Hindlimb muscle (tissue), 1 donor: Measurements from ENCODE around the gene BACE2. TPM values are rescaled to one million over a fixed set of nuclear protein-coding genes. Genes with fewer than 3 reads are reported as not detected.
"Not testable (repeated sequence)": the region's sequence is repeated elsewhere in the genome, so short reads cannot be mapped to it uniquely, and the experiment has no call there.

Experiments used
- DNase-seq: peaks from one replicate; pipeline ENCODE4 v3.0.0-alpha.2; 2013
- polyA plus RNA-seq: library from polyadenylated mRNA; unstranded; fragments of 120-200 nt; gene quantifications from one replicate; pipeline ENCODE4 v1.2.1, GENCODE V29; 2013; ENCODE audit not compliant: insufficient read length

The BACE2 gene
- polyA plus RNA-seq, 1 donor, result 34.3 TPM

DNA sequence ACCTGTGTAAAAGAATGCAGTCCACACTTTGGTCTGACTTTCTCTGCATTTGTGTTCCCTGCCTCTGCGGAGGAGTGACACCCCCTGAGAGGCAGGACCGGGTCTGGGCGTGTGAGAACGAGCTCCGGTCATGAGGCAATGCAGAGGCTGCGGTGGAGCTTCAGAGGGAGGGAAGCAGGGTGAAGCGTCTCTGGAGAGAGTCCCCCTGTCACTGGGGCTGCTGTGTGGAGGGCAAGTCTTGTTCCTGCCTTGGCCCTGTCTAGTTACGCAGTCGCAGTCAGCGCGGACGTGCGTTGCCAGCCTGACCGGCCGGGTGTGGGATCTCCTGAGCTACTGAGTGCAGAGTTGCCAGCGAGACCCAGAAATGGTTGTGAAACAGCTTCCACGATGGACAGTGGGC lies 48.5 kb downstream of the BACE2 start:
- DNase-seq, result no peak

DNA sequence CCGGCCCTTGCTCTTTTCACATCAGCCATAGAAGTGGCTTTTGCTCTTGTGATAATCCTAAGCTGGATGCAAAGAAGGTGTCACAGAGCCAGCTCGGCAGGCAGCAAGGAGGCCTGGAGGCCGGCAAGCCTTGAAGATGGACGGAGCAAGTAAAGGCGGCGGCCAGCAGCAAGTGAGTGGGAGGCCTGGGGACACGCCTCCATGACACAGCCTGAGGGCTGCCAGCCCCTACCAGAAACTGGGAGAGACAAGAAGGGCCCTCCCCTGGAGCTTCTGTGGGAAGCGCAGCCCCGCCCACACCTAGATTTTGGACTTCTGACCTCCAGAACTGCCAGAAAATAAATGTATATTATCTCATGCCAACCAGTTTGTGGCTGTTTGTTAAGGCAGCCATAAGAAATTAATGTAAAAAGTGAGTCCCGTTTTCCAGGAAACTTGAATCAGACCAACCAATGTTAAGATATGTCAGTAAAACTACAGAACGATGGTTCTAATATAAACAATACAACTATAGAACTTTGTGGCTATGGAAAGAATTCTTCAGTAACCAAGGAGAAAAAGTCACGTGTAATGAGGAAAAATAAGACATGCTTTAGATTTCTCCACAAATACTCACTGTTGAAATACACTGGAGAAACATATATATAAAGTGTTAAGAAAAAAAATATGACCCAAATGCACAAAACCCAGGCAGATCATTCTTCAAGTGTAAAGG lies 49.9 kb downstream of the BACE2 start:
- peak; percentile 51 for DNase-seq

DNA sequence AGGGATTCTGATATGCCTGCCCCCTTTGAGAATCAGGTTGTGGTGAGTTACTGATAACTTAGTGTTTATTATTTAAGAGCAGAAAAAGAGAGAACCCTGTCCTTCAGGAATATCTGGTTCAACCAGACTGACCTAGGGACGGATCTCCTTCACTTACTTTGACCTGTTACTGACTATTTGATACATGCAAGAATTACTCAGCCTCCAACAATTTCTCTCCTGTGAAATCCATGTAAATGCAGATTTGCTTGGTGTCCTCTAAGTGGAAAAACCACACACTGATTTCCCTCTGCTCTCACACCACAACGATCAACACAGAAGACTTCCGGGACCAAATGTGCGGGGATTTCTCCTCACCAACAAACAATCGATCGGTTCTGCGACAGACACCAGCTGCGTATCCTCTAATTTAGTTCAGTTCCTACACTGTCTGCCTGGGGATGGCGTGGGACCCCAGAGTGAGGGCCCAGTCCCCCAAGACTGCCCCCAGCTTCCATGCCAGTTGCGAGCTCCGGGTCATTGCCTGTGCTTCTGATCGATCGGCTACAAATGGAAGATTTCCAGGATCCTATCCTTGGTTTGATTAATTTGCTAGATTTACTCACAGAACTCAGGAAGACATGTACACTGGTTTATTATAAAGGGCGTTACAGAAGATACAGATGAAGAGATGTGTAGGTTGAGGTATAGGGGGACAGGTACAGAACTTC lies 51.7 kb downstream of the BACE2 start:
- DNase-seq, result no peak

DNA sequence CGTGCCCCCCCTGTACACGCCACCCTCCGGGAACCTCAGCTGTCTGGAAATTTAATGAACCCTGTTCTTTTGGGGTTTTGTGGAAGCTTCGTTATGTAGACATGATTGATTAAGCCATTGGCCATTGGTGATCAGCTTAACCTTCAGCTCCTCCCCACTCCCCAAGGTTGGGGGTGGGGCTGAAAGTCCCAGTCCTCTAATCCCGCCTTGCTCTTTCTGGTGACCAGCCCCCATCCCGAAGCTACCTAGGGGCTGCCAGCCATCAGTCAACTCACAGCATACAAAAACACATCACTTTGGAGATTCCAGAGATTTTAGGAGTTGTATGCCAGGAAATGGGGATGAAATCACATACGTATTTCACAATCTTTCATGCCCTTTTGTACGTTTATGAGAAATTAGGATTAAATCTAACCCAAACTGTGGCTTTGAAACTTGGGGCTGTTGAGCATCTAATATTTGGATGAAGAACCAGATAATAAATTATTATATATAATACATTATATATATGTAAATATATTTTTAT lies 52.3 kb downstream of the BACE2 start:
- DNase-seq, result no peak

DNA sequence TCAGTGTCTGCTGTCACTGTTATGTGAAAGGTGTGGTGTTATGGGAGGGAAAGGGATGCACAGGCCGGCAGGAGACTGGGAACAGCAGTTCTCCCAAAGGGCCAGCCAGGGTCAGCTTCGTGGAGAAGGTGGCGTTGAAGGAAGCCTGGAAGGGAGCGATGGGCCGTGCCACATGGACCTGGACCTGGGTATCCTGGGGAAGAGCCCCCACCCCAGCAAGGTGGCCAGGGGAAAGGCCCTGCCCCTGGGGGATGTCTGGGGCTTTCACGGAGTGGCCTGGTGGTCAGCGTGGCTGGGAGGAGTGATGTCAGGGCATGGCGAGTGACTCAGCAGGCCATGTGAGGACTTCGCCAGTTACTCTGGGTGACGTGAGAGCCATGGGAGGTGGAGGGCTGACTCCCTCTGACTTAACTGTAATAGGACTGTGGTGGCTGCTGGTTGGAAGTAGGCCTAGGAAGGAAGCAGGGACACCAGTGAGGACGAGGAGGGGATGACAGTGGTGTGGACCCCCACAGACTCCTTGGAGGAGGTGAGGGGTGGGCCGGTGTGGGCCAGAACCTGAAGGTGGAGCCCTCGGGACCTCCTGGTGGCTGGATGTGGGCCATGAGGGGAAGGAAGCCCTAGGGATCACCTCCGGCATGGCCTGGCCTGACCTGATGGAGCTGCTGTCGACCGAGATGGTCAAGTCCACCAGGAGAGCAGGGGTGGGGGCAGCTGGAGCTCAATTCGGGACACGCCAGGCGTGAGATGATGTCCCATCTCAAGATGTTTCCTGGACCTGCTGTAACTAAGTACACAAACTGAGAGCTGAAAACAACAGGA lies 54.5 kb downstream of the BACE2 start:
- DNase-seq, result no peak

DNA sequence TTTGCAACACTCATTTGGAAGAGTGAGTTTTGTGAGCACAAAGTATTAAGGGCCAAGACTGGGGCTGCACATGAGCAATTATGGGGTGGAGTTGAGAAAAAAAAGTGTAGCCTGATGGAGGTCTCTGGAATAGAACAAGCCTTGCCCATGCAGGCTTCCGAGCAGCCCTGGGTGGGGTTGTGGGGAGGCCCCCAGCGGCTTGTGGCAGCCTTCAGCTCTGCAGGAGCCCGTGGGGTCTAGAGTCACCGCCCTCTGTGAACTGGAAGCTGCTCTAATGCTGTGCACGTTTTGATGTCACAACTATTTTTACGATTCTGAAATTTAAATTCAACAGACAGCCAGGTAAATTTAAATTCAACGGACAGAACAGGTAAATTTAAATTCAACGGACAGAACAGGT lies 58.9 kb downstream of the BACE2 start:
- DNase-seq, result no peak

DNA sequence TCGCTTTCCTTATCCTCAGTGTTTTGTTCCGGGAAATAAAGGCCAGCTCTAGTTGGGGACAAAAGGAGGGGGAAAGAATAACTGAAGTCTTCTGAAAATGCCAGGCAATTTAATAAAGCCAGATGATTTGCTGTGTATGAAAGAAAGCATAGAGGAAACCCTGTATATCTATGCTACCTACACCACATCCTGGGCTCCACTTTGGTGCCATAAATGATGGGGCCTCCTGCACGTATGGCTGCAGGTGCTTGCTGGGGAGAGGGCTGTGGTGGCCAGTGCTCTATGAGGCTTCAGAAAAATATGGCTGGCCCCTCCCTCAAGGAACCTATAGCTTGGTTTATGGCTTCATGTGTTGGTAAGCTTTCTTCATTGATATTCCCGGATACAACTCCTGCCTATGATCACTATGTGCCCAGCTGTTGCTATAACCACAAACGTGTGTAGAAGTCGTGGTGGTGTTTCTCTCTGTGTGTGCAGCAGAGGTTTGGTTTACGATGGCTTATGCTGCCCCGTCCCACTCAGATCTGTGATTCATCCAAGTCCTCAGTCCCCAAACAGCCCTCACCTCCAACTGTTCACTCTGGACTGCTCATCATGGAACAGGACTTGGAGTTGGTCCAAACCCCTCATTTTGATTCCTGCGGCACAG lies 59.5 kb downstream of the BACE2 start:
- DNase-seq, result no peak

DNA sequence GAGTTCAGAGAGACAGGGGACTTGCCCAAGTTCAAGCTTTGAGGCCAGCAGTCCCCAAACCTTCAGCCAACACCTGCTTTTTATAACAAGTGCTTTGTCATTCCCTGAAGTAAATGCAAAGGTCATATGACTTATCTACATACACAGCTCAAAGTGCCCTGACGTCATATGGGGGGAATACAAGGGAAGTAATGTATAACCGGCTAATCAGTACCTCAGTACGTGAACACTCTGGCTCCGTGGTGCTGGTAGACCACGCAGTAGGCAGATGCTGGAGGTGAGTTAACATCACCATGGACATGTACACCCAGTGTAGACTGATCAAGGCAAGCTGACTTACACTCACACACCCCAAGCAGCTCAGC lies 60.0 kb downstream of the BACE2 start:
- no peak for DNase-seq

DNA sequence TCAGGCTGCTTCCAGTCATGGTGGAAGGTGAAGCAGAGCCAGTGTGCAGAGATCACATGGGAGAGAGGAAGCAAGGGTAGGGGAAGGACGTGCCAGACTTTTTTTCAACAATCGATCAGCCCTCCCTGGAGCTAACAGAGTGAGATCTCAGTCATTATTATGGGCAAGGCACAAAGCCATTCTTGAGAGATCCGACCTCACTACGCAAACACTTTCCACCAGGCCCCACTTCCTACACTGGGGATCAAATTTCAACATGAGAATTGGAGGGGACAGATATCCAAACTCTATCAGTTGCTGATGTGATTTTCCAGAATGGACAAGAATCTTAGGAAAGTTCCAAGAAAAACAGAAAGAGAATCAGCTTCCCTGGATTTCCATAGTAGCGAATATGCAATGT lies 60.5 kb downstream of the BACE2 start:
- no peak for DNase-seq

DNA sequence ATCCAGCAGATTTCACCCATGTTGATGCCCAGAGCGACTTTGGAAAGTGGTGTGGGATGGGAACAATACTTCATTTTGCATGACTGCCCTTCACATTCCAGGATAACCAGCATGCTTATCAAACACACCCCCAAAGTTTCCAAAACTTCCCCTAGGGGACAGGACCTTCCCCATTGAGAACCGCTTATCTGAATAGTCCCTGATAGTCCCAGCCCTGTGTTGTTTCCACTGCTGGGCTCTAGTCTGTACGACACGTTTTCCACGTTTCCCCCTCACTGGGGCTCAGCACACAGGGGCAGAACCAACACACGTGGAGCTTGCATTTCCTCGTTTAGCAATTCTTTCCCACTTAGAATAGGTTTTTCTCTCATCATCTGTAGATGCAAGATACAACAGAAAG lies 61.0 kb downstream of the BACE2 start:
- no peak for DNase-seq

DNA sequence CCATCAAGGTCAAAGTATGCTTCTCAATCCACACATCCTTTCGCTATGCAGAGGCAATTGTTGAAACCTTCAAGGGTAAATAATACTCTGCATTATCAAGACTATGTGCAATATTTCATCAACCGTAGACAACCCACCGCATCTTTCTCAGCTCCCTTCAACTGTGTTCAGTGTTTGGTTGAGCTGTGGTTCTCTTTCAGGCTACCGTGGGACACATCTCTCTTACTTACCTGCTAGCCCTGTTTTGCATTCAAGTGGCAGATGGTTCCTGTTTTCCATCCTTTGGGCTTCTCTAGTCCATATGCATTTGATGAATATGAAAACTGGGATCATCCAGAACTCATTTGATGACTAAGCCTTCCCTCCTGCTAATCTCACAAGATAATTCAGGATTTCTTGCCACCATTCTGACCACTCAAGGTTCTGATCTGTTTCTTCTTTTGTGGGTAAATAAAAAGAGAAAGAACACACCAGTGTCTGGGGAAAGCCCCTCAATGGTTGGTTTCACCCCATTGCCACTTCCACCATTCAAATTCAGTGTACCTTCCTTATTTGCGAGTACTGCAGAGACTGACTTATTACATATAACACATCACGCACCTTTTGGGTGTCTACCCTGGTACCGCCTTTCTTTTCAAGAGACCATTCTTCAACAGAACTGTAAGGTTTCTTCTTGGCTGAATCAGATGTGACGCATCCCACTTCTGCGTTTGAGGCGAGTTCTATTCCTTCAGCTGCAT lies 61.7 kb downstream of the BACE2 start:
- DNase-seq, result no peak

DNA sequence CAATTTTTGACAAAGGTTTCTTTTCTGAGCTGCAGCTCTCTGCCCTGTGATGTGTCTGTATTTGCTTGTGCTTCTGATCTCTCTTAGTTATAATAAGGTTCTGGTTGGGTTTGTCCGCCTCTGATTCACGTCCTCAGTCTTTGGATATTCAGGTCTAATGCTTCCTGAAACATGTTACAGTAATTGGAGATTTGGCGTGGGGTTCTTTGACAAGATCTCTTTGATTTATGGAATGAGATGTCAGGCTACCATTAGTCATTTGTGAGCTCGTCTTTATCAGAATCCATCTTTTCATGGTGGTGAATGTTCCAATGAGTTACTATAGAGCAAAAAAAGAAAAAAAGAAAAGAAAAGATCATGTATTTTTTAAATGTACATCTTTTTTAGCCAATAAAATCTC lies 62.5 kb downstream of the BACE2 start:
- DNase-seq, result no peak

DNA sequence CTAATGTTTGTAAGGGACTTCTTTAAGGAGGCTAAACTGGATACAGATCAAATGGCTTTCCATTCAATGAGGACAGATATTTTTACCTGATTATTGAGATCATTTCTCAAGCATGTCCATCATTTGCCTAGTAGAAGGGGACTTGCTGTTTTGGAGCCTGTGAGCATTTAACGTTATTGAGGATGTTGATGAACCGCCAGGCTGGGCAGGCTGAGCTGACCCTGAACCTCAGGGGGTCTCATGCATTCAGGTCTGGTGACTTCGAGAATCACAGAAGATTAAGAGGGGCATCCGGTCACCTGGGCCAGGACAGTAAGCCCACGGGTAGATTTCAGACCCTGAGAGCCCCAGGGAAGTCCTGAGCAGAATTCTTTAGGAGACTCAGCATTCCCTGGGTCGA lies 63.1 kb downstream of the BACE2 start:
- DNase-seq, result no peak

DNA sequence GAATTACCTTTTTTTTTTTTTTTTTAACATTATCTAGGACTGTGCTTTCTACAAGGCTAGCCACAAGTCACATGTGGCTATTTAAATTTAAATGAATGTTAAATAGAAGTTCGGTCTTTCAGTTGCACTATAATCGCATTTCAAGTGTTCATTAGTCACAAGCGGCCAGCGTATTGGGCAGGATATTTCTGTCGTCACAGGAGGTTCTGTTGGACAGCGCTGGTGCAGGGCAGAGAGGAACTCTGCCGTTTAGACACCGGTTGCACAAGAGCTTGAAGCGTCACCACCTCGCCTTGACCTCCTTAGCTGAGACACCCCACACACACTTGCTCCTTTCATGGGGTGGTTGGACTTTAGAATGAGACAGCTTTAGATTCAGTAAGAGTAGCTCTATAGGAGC lies 64.1 kb downstream of the BACE2 start:
- no peak for DNase-seq

DNA sequence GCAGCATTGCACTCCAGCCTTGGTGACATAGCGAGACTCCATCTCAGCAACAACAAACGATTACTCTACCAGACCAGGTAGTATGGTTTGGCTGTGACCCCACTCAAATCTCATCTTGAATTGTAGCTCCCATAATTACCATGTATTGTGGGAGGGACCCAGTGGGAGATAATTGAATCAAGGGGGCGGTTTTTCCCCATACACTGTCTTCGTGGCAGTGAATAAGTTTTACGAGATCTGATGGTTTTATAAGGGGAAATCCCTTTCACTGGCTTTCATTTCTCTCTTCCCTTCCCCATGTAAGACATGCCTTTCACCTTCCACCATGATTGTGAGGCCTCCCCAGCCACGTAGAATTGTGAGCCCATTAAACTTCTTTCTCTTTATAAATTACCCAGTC lies 66.0 kb downstream of the BACE2 start:
- DNase-seq, result no peak

DNA sequence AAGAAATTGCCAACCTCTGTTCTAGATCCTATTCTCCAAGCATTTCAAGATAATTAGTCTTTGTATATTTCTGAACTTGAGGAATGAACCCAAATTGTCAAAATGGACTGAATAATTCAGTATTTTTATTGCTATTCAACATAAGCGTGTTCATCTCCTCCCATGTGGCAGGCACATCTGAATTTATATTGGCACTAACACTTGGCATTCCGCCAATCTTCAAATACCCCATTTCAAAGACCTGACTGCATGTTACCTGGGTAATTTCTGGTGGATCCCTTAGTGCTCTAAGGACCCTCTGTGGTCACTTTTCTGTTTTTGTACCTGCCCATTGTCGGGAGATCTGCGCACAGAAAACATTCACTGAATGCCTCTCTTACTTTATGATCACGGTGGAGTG lies 66.6 kb downstream of the BACE2 start:
- no peak for DNase-seq

DNA sequence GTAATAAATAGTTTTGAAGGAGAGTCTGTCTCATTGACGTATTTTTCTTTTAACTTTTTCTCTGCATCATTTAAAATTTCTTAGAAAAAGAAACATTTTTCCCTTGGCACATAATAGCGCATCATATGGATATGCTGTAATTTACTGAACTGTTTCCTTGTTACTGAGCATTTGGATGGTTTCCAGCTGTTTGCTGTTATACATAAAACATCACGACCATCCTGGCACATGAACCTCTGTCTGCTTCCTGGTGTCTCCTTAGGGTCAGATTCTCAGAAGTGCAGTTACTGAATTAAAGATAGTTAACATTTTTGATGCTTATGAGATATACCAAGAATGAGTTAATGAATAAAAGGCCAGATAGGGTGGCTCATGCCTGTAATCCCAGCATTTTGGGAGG lies 67.2 kb downstream of the BACE2 start:
- no peak for DNase-seq

DNA sequence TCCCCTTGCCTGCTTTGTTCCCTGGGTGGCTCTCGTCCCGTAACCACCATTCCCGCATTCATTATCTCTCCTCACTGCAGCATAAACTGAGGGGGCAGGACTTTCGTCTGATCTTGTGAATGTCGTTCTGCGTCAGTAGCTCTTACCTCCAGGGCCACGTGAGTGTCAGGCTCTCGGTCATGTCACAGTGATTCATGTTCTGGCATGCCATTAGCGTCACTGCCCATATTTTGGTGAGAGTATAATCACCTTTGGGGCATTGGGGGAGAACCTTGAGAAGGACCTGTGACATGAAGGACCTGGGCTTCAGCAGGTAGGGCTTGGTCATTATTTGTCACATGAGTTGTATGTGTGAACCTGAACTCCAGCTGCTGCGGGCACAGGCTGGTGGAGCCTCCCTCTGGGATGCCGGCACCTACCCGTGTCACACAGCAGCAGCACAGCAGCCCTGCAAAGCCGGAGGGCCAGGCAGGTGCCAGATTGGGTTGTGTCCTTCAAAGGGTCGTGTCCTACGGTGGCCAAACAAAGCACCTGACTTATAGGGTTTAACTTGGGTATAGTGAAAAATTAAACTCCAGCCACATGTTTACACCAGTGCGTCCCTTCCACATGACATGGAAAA lies 68.5 kb downstream of the BACE2 start:
- no peak for DNase-seq

DNA sequence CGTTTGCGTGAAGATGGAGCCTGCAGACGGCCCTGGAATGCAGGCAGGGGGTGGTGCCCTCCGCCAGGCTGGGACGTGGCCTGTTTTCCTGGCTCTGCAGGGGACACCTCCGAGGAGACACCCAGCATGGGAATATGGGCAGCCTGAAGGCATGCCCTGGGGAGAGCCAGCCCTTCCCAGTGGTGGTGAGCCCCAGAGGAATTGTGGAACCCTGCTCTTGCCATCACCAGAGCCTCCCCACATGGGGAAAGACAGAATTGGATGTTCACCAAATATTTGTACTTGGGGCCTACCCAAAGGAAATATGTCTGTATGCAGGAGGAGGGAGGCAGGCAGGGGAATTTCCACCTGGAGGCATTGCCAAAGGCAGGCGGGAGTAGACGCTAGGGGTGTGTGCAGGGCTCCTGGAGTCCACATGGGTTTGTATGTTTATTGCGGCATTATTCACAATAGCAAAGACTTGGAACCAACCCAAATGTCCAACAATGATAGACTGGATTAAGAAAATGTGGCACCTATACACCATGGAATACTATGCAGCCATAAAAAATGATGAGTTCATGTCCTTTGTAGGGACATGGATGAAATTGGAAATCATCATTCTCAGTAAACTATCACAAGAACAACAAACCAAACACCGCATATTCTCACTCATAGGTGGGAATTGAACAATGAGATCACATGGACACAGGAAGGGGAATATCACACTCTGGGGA lies 70.3 kb downstream of the BACE2 start:
- DNase-seq, result not testable (repeated sequence)

DNA sequence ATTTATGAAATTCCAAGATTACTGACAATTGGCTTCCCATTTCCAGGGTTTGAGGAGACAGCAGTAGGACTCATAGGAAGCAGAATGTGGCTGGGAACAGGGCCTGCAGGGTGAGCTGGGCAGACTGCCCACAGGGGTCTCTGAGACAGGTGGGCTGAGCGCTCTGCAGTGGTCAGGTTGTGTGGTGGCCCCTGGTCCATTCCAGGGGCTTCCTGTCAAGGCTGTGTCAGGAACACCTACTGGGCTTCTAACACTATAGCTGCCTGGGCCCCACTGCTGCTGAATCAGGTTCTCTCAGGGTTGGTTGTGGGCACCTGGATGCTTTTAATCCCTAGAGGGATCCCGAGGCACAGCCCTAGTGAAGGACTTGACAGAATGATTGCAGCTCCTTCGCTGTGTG lies 72.1 kb downstream of the BACE2 start:
- no peak for DNase-seq

DNA sequence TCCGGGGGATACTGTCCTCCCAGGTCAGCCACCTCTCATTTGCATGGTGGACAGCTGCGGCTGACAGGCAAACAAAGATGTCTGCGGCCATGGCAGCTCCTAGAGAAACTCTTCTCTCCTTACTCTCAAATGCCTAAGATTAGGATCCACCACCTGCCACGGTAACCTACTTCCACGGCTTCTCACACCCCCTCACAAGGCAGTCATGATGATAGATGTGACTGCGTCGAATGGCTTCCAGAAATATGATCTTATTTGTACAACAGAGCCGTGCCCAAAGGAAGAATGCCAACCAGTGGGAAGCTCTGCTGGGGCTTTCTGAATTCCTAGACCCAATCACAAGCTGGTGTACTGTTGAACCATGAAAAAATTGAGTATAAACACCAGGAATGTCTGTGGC lies 73.4 kb downstream of the BACE2 start:
- no peak for DNase-seq
